H54 (cell line): ENCODE measurements around the gene TNRC18.

Experiments
- DNase-seq: peaks from one replicate; pipeline ENCODE4 v3.0.0; 2011; ENCODE audit warnings: low spot score, mixed read lengths; ENCODE audit not compliant: insufficient read length
- FAIRE-seq: peaks from 3 replicates; lab custom pipeline; 2011; peaks lifted over from hg19 to GRCh38; lab: Jason Lieb, UNC
- POLR2A ChIP-seq: IDR thresholded peaks from 2 replicates; pipeline ENCODE4 v1.6.1; 2011; ENCODE audit warnings: low read depth, mild to moderate bottlenecking, low read length

The TNRC18 gene

GRCh38 chr7:5393328-5393727, 30.3 kb downstream of the TNRC18 start:
- no peak for TF ChIP-seq POLR2A
- no peak for DNase-seq
- no peak for FAIRE-seq

- FAIRE-seq: no peak
- no peak for DNase-seq
- TF ChIP-seq POLR2A: no peak
Measured at GRCh38 chr7:5390918-5391317, 32.7 kb downstream of the TNRC18 start.

DNA sequence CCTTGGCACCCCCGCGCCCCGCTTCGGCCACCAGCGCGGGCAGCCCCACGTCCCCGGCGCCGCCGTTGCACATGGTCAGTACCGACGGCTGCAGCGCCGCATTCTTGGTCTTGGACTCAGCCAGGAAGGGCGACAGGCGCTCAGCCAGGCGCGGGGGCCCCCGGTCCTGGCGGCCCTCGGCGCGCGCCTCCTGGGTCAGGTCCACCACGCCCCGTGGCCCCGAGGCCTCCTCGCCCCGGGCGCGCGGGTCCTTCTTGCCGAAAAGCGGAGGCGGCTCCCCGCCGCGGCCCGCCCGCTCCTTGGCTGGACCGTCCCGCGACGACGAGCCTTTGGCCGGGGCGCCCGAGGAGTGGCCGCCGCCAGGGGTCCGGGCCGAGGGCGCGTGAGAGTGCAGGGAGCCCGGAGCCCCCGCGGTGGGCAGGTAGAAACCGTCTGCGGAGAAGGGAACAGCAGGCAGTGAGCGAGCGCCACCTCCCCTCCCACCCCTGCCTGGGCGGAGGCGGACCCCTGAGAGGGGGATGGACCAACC, 34.7 kb downstream of the TNRC18 start:
- TF ChIP-seq POLR2A: no peak
- no peak for FAIRE-seq

DNA sequence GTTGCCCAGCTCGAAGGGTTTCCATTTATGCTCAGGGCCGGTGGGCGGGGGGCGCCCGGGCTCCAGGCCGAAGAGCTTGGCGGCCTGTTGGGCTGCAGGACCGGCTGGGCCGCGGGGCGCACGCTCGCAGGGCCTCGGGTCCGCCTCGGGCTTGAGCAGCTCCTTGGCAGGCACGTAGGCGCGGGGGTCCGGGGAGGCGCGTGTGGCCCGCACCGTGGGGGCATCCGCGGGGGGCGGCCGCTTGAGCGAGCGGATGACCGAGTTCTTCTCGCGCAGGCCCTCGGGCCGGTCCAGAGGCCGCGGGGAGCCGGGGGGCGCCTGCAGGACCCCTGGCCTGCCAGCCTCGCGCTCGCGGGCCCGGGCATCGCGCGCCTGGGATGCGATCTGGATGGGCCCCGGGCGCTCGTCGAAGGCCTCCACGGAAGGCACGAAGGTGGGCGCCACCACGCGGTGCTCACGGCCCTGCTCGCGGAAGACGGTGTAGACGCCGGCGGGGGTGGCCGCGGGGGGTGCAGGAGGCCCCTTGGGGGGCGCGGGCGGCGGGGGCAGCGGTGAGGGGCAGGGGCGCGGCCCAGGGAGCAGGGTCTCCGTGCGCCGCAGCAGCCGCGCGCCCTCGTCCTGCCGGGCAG, 35.2 kb downstream of the TNRC18 start:
- no peak for TF ChIP-seq POLR2A

More for the DNA sequence above, 34.7 kb downstream of the TNRC18 start:
- no peak for DNase-seq

DNA sequence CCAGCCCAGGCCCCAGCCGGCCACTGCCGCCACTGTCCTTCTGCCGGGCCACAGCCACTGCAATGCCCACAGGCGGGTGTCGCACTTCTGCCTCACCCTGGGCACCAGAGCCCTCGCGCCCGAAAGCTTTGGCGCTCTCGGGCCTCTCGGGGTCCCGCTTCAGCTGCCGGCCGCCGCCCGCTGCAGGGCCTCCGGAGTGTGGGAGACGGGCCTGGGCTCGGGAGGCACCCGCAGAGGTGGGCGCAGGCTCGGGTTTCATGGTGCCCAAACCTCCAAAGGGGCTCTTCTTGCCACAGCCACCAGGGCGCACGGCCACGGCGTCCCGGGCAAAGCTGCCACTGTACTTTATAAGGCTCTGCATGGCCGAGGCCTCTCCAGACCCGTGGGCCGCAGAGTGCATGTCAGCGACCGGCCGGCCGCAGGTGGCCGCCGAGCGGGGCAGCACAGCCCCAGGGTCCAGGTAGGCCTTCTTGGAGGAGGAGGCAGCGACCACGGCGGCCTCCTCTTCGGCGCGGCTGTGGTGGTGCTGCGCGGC, 35.9 kb downstream of the TNRC18 start:
- no peak for FAIRE-seq
- no peak for TF ChIP-seq POLR2A
- DNase-seq: no peak

More for the DNA sequence above, 35.2 kb downstream of the TNRC18 start:
- DNase-seq (no peak), FAIRE-seq (no peak)

GRCh38 chr7:5384618-5385017, 39.0 kb downstream of the TNRC18 start:
- FAIRE-seq (no peak), DNase-seq (no peak)
- no peak for TF ChIP-seq POLR2A

GRCh38 chr7:5383314-5384098, 40.1 kb downstream of the TNRC18 start:
- FAIRE-seq (no peak), DNase-seq (no peak)
- no peak for TF ChIP-seq POLR2A

- no peak for TF ChIP-seq POLR2A
- DNase-seq (no peak), FAIRE-seq (no peak)
Measured at GRCh38 chr7:5382281-5382892, 41.2 kb downstream of the TNRC18 start.

DNA sequence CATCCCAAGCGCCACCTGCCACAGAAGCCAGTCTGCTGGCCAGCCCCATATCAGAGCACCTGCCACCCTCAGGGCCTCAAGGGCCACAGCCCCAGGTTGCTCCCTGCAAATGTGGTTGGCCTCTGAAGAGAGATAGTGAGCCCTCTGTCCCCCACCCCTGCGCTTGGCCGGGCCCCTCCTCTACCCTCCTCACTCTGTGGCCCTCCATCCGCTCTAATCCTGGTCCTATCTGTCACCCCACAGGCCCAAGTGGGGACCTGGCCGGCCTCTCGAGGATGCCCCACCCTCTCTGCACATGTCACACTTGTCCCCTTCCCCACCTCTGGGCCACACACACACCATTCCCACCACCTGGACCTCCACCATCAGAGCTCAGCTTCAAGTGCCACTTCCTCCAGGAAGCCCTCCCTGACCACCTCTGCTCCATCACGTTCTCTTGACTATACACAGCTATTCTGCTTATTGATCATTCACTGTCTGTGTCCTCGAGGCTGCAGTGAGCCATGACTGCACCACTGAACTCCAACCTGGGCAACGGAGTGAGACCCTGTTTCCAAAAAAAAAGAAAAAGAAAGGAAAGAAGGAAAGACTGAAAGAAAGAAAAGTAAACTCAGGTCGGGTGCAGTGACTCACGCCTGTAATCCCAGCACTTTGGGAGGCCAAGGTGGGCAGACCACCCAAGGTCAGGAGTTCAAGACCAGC, 42.4 kb downstream of the TNRC18 start:
- TF ChIP-seq POLR2A: no peak
- FAIRE-seq (no peak), DNase-seq (no peak)

GRCh38 chr7:5380350-5381070, 43.1 kb downstream of the TNRC18 start:
- DNase-seq: no peak
- FAIRE-seq: no peak
- no peak for TF ChIP-seq POLR2A

GRCh38 chr7:5379546-5379945, 44.1 kb downstream of the TNRC18 start:
- no peak for TF ChIP-seq POLR2A
- DNase-seq (no peak), FAIRE-seq (no peak)

DNA sequence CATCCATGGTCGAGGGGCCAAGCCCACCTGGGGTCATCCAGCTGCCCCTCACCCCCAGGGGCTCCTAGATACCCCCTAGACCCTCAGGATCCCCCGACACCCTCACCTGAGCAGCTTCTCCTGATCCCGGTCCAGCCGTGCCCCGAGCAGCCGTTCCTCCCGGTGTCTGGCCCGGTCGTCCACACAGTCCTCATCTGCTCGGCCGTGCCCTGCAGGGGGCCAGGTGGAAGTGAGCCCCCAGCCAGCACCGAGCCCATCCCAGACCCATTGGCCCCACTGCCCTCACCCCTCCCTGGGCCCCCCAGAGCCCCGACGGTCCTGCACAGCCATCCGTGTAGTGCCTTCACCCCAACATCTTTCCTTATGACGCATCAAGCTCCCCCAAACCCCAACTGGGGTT, 45.8 kb downstream of the TNRC18 start:
- DNase-seq (no peak), FAIRE-seq (no peak)
- no peak for TF ChIP-seq POLR2A

GRCh38 chr7:5377279-5377678, 46.4 kb downstream of the TNRC18 start:
- no peak for DNase-seq
- no peak for TF ChIP-seq POLR2A
- no peak for FAIRE-seq
